HepG2 (cell line): ENCODE results near the gene ZBTB44. TPM values are rescaled to one million over a fixed set of nuclear protein-coding genes. Genes with fewer than 3 reads are reported as not detected.

Experiments
- AHR ChIP-seq: IDR thresholded peaks from 2 replicates; pipeline ENCODE4 v1.6.1; 2018; ENCODE audit warnings: missing genetic modification reagents, missing compliant biosample characterization
- ATF6 ChIP-seq: sonication (generic); formaldehyde crosslinking; conservative IDR thresholded peaks from 2 replicates; pipeline ENCODE4 v1.4.0; 2020; ENCODE audit warnings: missing genetic modification reagents
- CTCF ChIP-seq: sonication (generic); formaldehyde crosslinking; IDR thresholded peaks from 2 replicates; pipeline ENCODE4 v1.5.0; 2020; ENCODE audit warnings: mild to moderate bottlenecking, missing genetic modification reagents, moderate library complexity
- HMG20B ChIP-seq: conservative IDR thresholded peaks from 2 replicates; pipeline ENCODE4 v1.6.1; 2016; ENCODE audit warnings: missing genetic modification reagents, missing compliant biosample characterization
- KDM5A ChIP-seq: fragments of 200-600 bp; sonication (generic); IDR thresholded peaks from 2 replicates; pipeline ENCODE4 v1.7.0; 2018; ENCODE audit warnings: antibody characterized with exemption, mild to moderate bottlenecking, low read length, borderline replicate concordance
- MAF1 ChIP-seq: sonication (generic); formaldehyde crosslinking; IDR thresholded peaks from 2 replicates; pipeline ENCODE4 v1.5.0; 2020; ENCODE audit warnings: missing genetic modification reagents, borderline replicate concordance
- PITX1 ChIP-seq: sonication (generic); formaldehyde crosslinking; IDR thresholded peaks from 2 replicates; pipeline ENCODE4 v1.5.1; 2020; ENCODE audit warnings: mild to moderate bottlenecking, missing genetic modification reagents
- SP1 ChIP-seq, 2 experiments: fragments of 450-650 bp in 1 of 2; sonication (generic) in 1 of 2; formaldehyde crosslinking in 1 of 2; IDR thresholded peaks; 2 replicates each; pipeline versions ENCODE4 v1.4.0 to v1.6.1; 2016 to 2020; ENCODE audit warnings: missing genetic modification reagents in 1 of 2
- ZBTB4 ChIP-seq: sonication (generic); formaldehyde crosslinking; IDR thresholded peaks from 2 replicates; pipeline ENCODE4 v1.4.0; 2020; ENCODE audit warnings: missing genetic modification reagents, mild to moderate bottlenecking, borderline replicate concordance
- ZNF589 ChIP-seq: sonication (generic); formaldehyde crosslinking; conservative IDR thresholded peaks from 2 replicates; pipeline ENCODE4 v1.8.0; 2022; ENCODE audit warnings: mild to moderate bottlenecking, moderate library complexity, missing genetic modification reagents
- ZNF607 ChIP-seq: sonication (generic); formaldehyde crosslinking; IDR thresholded peaks from 2 replicates; pipeline ENCODE4 v1.5.1; 2020; ENCODE audit warnings: missing genetic modification reagents, mild to moderate bottlenecking, borderline replicate concordance
- ZNF691 ChIP-seq: sonication (generic); formaldehyde crosslinking; IDR thresholded peaks from 2 replicates; pipeline ENCODE4 v1.4.0; 2020; ENCODE audit warnings: missing genetic modification reagents, low read depth, mild to moderate bottlenecking, borderline replicate concordance
- ZNF75D ChIP-seq: sonication (generic); formaldehyde crosslinking; IDR thresholded peaks from 2 replicates; pipeline ENCODE4 v1.8.1; 2023; ENCODE audit warnings: missing genetic modification reagents, mild to moderate bottlenecking, borderline replicate concordance
- polyA plus RNA-seq, 8 experiments: library from polyadenylated mRNA; depleted of rRNA in 3 of 8; stranded (reverse) in 7 of 8; unstranded in 1 of 8; fragments of >200 nt; fragmentation: Illumina TruSeq in 4 of 8; extraction: Trizol in 4 of 8; gene quantifications; 2 replicates each; pipeline versions ENCODE4 v1.2.1 to v1.2.3, GENCODE V29; 2011 to 2016; ENCODE audit warnings: low read depth in 4 of 8, missing spikeins in 1 of 8, mixed read lengths in 1 of 8; ENCODE audit not compliant: insufficient read depth in 1 of 8
- total RNA-seq, 5 experiments: library from RNA; depleted of rRNA; stranded (reverse); fragments of >200 nt; fragmentation: Illumina TruSeq; extraction: Trizol; gene quantifications; 2 replicates each; pipeline ENCODE4 v1.2.3, GENCODE V29; 2016; ENCODE audit warnings: low read depth in 1 of 5
- TF ChIP-seq, protein P1 (sequence below): sonication (generic); formaldehyde crosslinking; IDR thresholded peaks from 2 replicates; pipeline ENCODE4 v1.4.0; 2020; ENCODE audit warnings: missing genetic modification reagents, borderline replicate concordance
- TF ChIP-seq, protein P2 (sequence below): sonication (generic); formaldehyde crosslinking; IDR thresholded peaks from 2 replicates; pipeline ENCODE4 v1.5.0; 2020; ENCODE audit warnings: mild to moderate bottlenecking, missing genetic modification reagents

Gene ZBTB44
- total and polyA plus RNA-seq, 2 of the 13 experiments (the other 11 are each of a cell fraction or from before 2014, with no cell fraction given) = 22.8 to 23.6 TPM

DNA sequence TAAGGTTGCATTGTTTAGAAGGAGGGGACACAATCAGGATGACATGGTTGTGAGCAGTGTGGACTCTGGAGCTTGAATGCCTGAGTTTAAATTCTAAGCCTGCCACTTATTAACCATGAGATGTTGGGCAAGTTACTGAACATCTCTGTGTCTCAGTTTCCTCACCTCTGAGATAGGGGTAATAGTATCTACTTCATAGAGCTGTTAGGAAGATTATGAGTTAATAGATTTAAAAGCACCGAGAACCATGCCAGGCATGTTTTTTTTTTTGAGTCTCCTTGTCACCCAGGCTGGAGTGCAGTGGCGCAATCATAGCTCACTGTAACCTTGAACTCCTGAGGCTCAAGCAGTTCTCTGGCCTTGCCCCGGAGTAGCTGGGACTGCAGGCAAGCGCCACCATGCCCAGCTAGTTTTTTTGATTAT, 121.9 kb downstream of the ZBTB44 start (continued):
- TF ChIP-seq, protein P1, sequence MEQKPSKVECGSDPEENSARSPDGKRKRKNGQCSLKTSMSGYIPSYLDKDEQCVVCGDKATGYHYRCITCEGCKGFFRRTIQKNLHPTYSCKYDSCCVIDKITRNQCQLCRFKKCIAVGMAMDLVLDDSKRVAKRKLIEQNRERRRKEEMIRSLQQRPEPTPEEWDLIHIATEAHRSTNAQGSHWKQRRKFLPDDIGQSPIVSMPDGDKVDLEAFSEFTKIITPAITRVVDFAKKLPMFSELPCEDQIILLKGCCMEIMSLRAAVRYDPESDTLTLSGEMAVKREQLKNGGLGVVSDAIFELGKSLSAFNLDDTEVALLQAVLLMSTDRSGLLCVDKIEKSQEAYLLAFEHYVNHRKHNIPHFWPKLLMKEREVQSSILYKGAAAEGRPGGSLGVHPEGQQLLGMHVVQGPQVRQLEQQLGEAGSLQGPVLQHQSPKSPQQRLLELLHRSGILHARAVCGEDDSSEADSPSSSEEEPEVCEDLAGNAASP (CRISPR knock-in tag) = peak; percentile 46; the same call in 1 of the 2 replicates
- TF ChIP-seq ZNF75D (CRISPR knock-in tag) = no peak
- TF ChIP-seq SP1 (IDR thresholded peaks at IDR 0.05) = no peak
- no peak for TF ChIP-seq SP1 (CRISPR knock-in tag; IDR thresholded peaks at IDR 0.05)
- no peak for TF ChIP-seq ZNF589
- no peak for TF ChIP-seq HMG20B (CRISPR knock-in tag)
- peak; percentile 33; the same call in 1 of the 2 replicates for TF ChIP-seq PITX1 (CRISPR knock-in tag)
- no peak for TF ChIP-seq KDM5A
- TF ChIP-seq, protein P2, sequence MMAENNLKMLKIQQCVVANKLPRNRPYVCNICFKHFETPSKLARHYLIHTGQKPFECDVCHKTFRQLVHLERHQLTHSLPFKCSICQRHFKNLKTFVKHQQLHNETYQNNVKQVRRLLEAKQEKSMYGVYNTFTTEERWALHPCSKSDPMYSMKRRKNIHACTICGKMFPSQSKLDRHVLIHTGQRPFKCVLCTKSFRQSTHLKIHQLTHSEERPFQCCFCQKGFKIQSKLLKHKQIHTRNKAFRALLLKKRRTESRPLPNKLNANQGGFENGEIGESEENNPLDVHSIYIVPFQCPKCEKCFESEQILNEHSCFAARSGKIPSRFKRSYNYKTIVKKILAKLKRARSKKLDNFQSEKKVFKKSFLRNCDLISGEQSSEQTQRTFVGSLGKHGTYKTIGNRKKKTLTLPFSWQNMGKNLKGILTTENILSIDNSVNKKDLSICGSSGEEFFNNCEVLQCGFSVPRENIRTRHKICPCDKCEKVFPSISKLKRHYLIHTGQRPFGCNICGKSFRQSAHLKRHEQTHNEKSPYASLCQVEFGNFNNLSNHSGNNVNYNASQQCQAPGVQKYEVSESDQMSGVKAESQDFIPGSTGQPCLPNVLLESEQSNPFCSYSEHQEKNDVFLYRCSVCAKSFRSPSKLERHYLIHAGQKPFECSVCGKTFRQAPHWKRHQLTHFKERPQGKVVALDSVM (CRISPR knock-in tag) = no peak
- peak; percentile 24; the same call in 1 of the 2 replicates for TF ChIP-seq CTCF (CRISPR knock-in tag)
- no peak for TF ChIP-seq AHR
- no peak for TF ChIP-seq ZBTB4 (CRISPR knock-in tag)
- TF ChIP-seq ATF6 (CRISPR knock-in tag) = no peak
- TF ChIP-seq ZNF691 (CRISPR knock-in tag) = no peak
- TF ChIP-seq ZNF607 (CRISPR knock-in tag) = no peak
- no peak for TF ChIP-seq MAF1 (CRISPR knock-in tag)
